Stimulated activated CD4-positive, alpha-beta T cell treated with anti-CD3 and anti-CD28 coated beads, Interleukin-15, amount 100 ng/mL, for 24 hours (primary cell): ENCODE measurements around the gene DPF3.

Experiments used
- DNase-seq: peaks from one replicate; pipeline ENCODE4 v3.0.0-alpha.2; 2020

The DPF3 gene

GRCh38 chr14:72588521-72588920 lies 305.4 kb downstream of the DPF3 start:
- no peak for DNase-seq

- no peak for DNase-seq
These were observed 310.3 kb downstream of the DPF3 start for GRCh38 chr14:72583316-72584272.

GRCh38 chr14:72582582-72582981 lies 311.3 kb downstream of the DPF3 start:
- no peak for DNase-seq

- no peak for DNase-seq
These were observed 315.4 kb downstream of the DPF3 start for GRCh38 chr14:72578514-72578913.

GRCh38 chr14:72577521-72577920 lies 316.4 kb downstream of the DPF3 start:
- no peak for DNase-seq

- no peak for DNase-seq
These were observed 317.6 kb downstream of the DPF3 start for GRCh38 chr14:72576258-72576657.

- no peak for DNase-seq
These were observed 319.2 kb downstream of the DPF3 start for GRCh38 chr14:72574715-72575114.

GRCh38 chr14:72573725-72574417 lies 320.0 kb downstream of the DPF3 start:
- DNase-seq: no peak
